Esophagus (tissue), 2 donors: Measurements from ENCODE around the gene RDH13. TPM values are rescaled to one million over a fixed set of nuclear protein-coding genes. Genes with fewer than 3 reads are reported as not detected.

ENCODE experiments used
- H3K27ac ChIP-seq, 2 donors: one replicate each; pipeline ENCODE4 v1.5.1; 2013; ENCODE audit warnings: low read depth in 2 of 2, mild to moderate bottlenecking in 2 of 2, inconsistent platforms in 1 of 2, low read length in 1 of 2, moderate library complexity in 1 of 2
- H3K27me3 ChIP-seq, 2 donors: one replicate each; pipeline ENCODE4 v1.6.1; 2013; ENCODE audit warnings: low read length in 2 of 2, control low read depth in 1 of 2, mild to moderate bottlenecking in 1 of 2; ENCODE audit not compliant: insufficient read depth in 2 of 2, control insufficient read depth in 1 of 2
- H3K36me3 ChIP-seq, 2 donors: one replicate each; pipeline ENCODE4 v1.6.1; 2013; ENCODE audit warnings: low read length in 1 of 2; ENCODE audit not compliant: control insufficient read depth in 2 of 2, insufficient read depth in 2 of 2
- H3K4me1 ChIP-seq, 2 donors: one replicate each; pipeline ENCODE4 v1.6.1; 2013; ENCODE audit warnings: low read length in 1 of 2; ENCODE audit not compliant: control insufficient read depth in 2 of 2, insufficient read depth in 2 of 2
- H3K4me3 ChIP-seq, 2 donors: one replicate each; pipeline ENCODE4 v1.5.1; 2013; ENCODE audit warnings: low read length in 2 of 2, mild to moderate bottlenecking in 2 of 2, low read depth in 1 of 2, moderate library complexity in 1 of 2
- H3K9me3 ChIP-seq, 2 donors: one replicate each; pipeline ENCODE4 v1.6.1; 2013; ENCODE audit warnings: mild to moderate bottlenecking in 2 of 2, low read depth in 1 of 2, low read length in 1 of 2, moderate library complexity in 1 of 2; ENCODE audit not compliant: control insufficient read depth in 2 of 2, insufficient read depth in 1 of 2
- WGBS, 2 donors: extraction: QIAGEN DNeasy Blood & Tissue Kit; methylation state at CpG; one replicate each; pipeline ENCODE4 v1.1.7; 2013; 5-methylcytosine and 5-hydroxymethylcytosine counted together
- polyA plus RNA-seq, 2 donors: library from polyadenylated mRNA; stranded (reverse); fragments of 200-250 nt; gene quantifications; one replicate each; pipeline ENCODE4 v1.2.3, GENCODE V29; 2013
- donor health status: healthy with polysubstance abuse.
- donor health status: Bipolar disorder and iron deficiency.

The RDH13 gene
- polyA plus RNA-seq, 2 donors, result 32.5 to 60.6 TPM

GRCh38 chr19:55078996-55079395 is 16.0 kb upstream of the RDH13 start:
- H3K27ac ChIP-seq, result peak overlapping the region in 1 of 2 donors; percentile 82
- H3K4me1 ChIP-seq, result peaks cover 0 to 24% of the 10 kb centered on the region in 2 donors
- H3K36me3 ChIP-seq, result peaks cover 0 to 2% of the 10 kb centered on the region in 2 donors
- H3K27me3 ChIP-seq, result no peaks in the 10 kb centered on the region
- peak overlapping the region; percentile 48 to 66 for H3K4me3 ChIP-seq
- WGBS, 2 donors, result 79 to 89% methylated on average over 5 of the region's 5 CpGs
- peaks cover 0 to 17% of the 10 kb centered on the region in 2 donors for H3K9me3 ChIP-seq

GRCh38 chr19:55077106-55077505 is 14.2 kb upstream of the RDH13 start:
- Histone ChIP-seq H3K36me3 (peaks cover 0 to 2% of the 10 kb centered on the region in 2 donors), H3K27ac (peak overlapping the region in 1 of 2 donors; percentile 51), H3K4me1 (peaks cover 0 to 20% of the 10 kb centered on the region in 2 donors), H3K27me3 (no peaks in the 10 kb centered on the region), H3K9me3 (peaks cover 0 to 13% of the 10 kb centered on the region in 2 donors), H3K4me3 (peak overlapping the region; percentile 33 to 48)
- WGBS, 2 donors, result 68 to 70% methylated on average over 2 of the region's 2 CpGs

GRCh38 chr19:55076321-55076720 is 13.4 kb upstream of the RDH13 start:
- 63 to 76% methylated on average over 10 to 12 of the region's 12 CpGs for WGBS, 2 donors
- Histone ChIP-seq H3K4me3 (peak overlapping the region; percentile 48 to 51), H3K27ac (peak overlapping the region; percentile 43 to 60), H3K36me3 (peaks cover 0 to 2% of the 10 kb centered on the region in 2 donors), H3K27me3 (no peaks in the 10 kb centered on the region), H3K4me1 (peaks cover 0 to 21% of the 10 kb centered on the region in 2 donors), H3K9me3 (peaks cover 0 to 9% of the 10 kb centered on the region in 2 donors)

DNA sequence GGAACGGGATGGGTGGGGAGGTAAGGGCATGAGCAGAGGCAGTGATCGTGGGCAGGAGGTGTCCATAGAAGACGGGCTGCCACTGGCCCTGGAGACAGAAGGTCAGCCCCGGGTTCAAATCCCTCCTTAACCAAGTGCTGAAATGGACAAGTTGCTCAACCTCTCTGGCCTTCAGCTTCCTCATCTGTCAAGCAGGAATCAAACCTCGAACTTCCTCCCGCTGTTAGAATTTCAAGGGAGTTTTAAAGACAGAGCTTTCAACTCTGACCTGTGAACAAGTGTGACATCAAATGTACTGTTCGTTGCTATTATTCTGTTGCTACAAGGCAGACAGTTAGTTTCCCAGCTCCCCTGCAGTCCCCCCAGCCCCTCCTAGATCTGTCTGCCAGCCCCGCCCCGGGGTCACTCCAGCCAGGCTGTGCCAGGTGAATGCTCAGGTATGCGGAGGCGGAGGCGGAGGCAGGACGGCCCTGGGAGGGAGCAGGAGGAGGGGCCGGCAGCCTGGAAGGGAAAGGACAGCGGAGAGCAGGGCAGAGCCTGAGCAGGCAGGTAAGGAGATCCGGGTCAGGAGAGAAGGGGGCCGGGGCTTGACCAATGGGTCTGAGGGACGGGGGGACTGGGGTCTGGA is 12.5 kb upstream of the RDH13 start, which contains the start of gene EPS8L1:
Gene EPS8L1 (plus strand): TSS at position 499 of the 628 bp plus-strand sequence. CDS start 576 bp downstream, outside the sequence.
- H3K9me3 ChIP-seq, result peaks cover 0 to 5% of the 10 kb centered on the region in 2 donors
- peaks cover 0 to 12% of the 10 kb centered on the region in 2 donors for H3K4me1 ChIP-seq
- no peaks in the 10 kb centered on the region for H3K27me3 ChIP-seq
- peaks cover 0 to 2% of the 10 kb centered on the region in 2 donors for H3K36me3 ChIP-seq
- H3K4me3 ChIP-seq, result peak within 1 kb of the TSS; percentile 48 to 51
- 27 to 29% methylated on average over 18 of the region's 18 CpGs for WGBS, 2 donors
- H3K27ac ChIP-seq, result peak within 1 kb of the TSS; percentile 77 to 81

DNA sequence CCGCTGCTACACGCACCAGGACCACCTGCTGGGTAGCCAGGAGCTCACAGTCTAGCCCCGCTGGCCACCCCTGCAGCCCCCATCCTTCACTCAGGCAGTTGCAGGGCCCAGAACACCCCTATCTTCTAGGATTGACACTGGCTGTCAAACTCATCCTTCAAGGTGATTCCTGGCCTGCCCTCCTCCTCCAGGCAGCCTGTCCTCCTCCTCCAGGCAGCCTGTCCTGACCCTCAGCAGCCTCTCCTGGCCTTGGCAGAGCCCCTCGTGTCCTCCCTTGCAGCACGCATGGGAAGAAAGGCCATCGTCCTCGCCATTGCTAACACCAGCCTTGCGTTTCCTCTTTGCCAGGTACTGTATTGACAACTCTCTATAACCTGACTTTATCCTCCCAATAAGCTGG is 9.0 kb upstream of the RDH13 start:
- WGBS, 2 donors, result 65 to 67% methylated on average over 8 of the region's 8 CpGs
- Histone ChIP-seq H3K27ac (peak overlapping the region; percentile 75 to 83), H3K4me3 (no peak overlapping the region), H3K27me3 (no peaks in the 10 kb centered on the region), H3K4me1 (peaks cover 0 to 6% of the 10 kb centered on the region in 2 donors), H3K9me3 (peaks cover 0 to 3% of the 10 kb centered on the region in 2 donors), H3K36me3 (no peaks in the 10 kb centered on the region)

DNA sequence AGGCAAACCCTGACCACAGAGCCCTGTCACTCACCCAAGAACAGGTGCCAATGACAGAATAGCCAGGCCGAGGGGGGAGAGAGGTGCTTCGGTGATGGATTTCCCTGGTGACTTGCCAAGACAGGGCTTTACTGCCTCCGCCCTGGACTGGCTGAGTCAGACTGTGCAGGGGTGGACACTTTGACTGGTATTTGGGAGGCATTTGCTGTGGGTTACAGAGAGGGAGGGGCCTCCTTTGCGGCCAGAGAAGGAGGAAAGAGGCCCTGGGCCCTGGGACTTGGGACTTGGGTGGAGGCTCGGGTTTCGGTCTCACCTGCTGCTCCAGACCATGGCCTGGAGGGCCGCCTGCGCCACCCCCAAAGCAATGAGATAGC is 8.2 kb upstream of the RDH13 start:
- peaks cover 0 to 6% of the 10 kb centered on the region in 2 donors for H3K4me1 ChIP-seq
- H3K27me3 ChIP-seq, result no peaks in the 10 kb centered on the region
- no peak overlapping the region for H3K4me3 ChIP-seq
- 35 to 41% methylated on average over 6 to 8 of the region's 8 CpGs for WGBS, 2 donors
- peak overlapping the region; percentile 83 to 97 for H3K27ac ChIP-seq
- no peaks in the 10 kb centered on the region for H3K36me3 ChIP-seq
- H3K9me3 ChIP-seq, result peaks cover 0 to 3% of the 10 kb centered on the region in 2 donors

GRCh38 chr19:55070466-55071128 is 7.6 kb upstream of the RDH13 start:
- Histone ChIP-seq H3K4me1 (peaks cover 0 to 6% of the 10 kb centered on the region in 2 donors), H3K27me3 (no peaks in the 10 kb centered on the region), H3K9me3 (peaks cover 0 to 3% of the 10 kb centered on the region in 2 donors), H3K4me3 (no peak overlapping the region), H3K27ac (peak overlapping the region; percentile 93 to 97), H3K36me3 (no peaks in the 10 kb centered on the region)
- 73 to 77% methylated on average over 10 of the region's 10 CpGs for WGBS, 2 donors

DNA sequence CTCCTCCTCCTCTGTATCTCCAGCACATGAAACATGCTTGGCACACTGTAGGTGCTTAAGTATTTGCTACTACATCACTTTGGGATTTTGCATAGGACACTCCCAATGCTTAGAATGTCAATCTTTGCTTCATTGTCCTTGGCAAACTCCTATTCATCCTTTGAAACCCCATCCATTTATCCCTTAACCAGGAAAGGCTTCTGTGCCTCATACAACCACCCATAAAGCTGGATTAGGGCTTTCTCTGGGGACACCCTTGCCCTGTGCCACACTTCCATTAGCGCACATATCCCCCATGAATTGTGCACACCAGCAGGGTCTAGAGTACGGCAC is 6.9 kb upstream of the RDH13 start:
- Histone ChIP-seq H3K27me3 (no peaks in the 10 kb centered on the region), H3K4me1 (peaks cover 0 to 6% of the 10 kb centered on the region in 2 donors), H3K27ac (peak overlapping the region; percentile 93 to 97), H3K36me3 (no peaks in the 10 kb centered on the region), H3K4me3 (peak overlapping the region in 1 of 2 donors; percentile 47), H3K9me3 (peaks cover 0 to 3% of the 10 kb centered on the region in 2 donors)
- 93 to 95% methylated on average over 2 of the region's 2 CpGs for WGBS, 2 donors

DNA sequence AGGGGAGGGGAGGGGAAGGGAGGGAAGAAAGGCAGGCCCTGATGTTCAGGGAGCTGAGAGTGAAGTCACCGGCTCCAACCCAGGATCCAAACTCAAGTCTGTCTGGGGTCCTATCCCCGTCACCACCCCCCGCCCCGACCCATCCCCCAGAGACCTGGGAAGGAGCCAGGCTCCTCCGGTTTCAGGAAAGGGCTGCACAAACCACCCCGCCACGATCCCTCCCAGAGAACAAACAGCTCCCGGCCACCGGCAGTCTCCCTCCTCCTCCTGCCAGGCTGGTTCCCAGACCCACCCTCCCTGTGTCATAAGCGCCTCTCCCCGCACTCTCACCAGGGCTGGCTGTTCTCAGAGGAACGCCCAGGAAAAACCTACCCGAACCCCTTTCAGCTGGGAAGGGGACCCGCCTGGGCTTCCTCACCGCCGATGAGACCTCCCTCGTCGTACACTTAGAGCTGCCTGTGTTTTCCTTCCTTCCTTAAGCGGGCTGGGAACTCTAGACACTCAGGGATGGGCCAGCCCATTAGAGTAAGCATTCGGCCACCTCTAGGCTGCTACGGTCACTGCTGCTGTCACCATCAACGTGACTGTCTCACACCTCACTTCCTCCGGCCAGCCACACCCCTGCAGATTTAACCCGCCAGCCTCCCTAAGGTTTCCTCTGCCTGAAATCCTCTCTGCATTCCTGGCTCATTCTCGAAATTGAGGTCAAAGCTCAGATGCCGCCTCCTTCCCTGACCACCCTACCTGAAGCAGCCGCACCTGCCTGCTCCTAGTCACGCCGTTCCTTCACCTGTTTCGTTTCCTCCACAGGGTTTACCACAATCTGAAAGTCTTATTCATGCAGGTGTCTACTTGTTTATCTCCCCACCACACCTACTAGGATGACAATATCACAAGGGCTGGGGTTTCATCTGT is 6.3 kb upstream of the RDH13 start:
- Histone ChIP-seq H3K36me3 (no peaks in the 10 kb centered on the region), H3K27me3 (no peaks in the 10 kb centered on the region), H3K4me3 (peak overlapping the region; percentile 44 to 47), H3K4me1 (peaks cover 0 to 6% of the 10 kb centered on the region in 2 donors), H3K9me3 (peaks cover 0 to 2% of the 10 kb centered on the region in 2 donors), H3K27ac (peak overlapping the region; percentile 93 to 97)
- 2 to 3% methylated on average over 28 to 30 of the region's 30 CpGs for WGBS, 2 donors
